GM13977 (cell line): ENCODE measurements around the gene PDILT.
"Not testable (repeated sequence)": the region's sequence is repeated elsewhere in the genome, so short reads cannot be mapped to it uniquely, and the experiment has no call there.

Source experiments
- DNase-seq: peaks from one replicate; pipeline ENCODE4 v3.0.0; 2012; ENCODE audit warnings: low spot score
- CTCF ChIP-seq: IDR thresholded peaks from 2 replicates; pipeline ENCODE4 v1.5.1; 2012; ENCODE audit warnings: mild to moderate bottlenecking, control low read depth; ENCODE audit not compliant: insufficient read depth; ENCODE audit errors: extremely low read depth, missing control alignments
- in situ Hi-C: fragments of 300-500 bp; cut with MboI; formaldehyde crosslinking; loops from one replicate; pipeline ENCODE4 v1.12.0; 2022; ENCODE audit warnings: low sequenced_read_pairs, low pct_unique_long_range_greater_than_20kb, mixed read lengths, inconsistent platforms; ENCODE audit not compliant: unreplicated experiment

PDILT gene

GRCh38 chr16:20314575-20314974 is 90.0 kb downstream of the PDILT start:
- no peak for TF ChIP-seq CTCF
- DNase-seq = no peak
- in situ Hi-C loops = no loop called here

GRCh38 chr16:20313741-20314140 is 90.8 kb downstream of the PDILT start:
- TF ChIP-seq CTCF = no peak
- no peak for DNase-seq
- in situ Hi-C loops = no loop called here

GRCh38 chr16:20312536-20313095 is 91.9 kb downstream of the PDILT start:
- DNase-seq, in situ Hi-C loops: not testable (repeated sequence)

GRCh38 chr16:20311548-20311947 is 93.0 kb downstream of the PDILT start:
- in situ Hi-C loops = no loop called here
- DNase-seq = no peak
- no peak for TF ChIP-seq CTCF

- in situ Hi-C loops = no loop called here
- TF ChIP-seq CTCF = no peak
- no peak for DNase-seq
These were observed 93.8 kb downstream of the PDILT start for GRCh38 chr16:20310421-20311395.

GRCh38 chr16:20309786-20310185 is 94.8 kb downstream of the PDILT start:
- no peak for DNase-seq
- TF ChIP-seq CTCF = no peak
- in situ Hi-C loops = loop anchor here (10.0 kb wide), 1 partner anchor 405 kb away; no protein-coding TSS in a partner anchor
